Esophagus (tissue), 2 donors: Measurements from ENCODE around the gene C11orf24. TPM values are rescaled to one million over a fixed set of nuclear protein-coding genes. Genes with fewer than 3 reads are reported as not detected.
"Not testable (repeated sequence)": the region's sequence is repeated elsewhere in the genome, so short reads cannot be mapped to it uniquely, and the experiment has no call there.

Experiments used
- H3K27ac ChIP-seq, 2 donors: one replicate each; pipeline ENCODE4 v1.5.1; 2013; ENCODE audit warnings: low read depth in 2 of 2, mild to moderate bottlenecking in 2 of 2, inconsistent platforms in 1 of 2, low read length in 1 of 2, moderate library complexity in 1 of 2
- H3K27me3 ChIP-seq, 2 donors: one replicate each; pipeline ENCODE4 v1.6.1; 2013; ENCODE audit warnings: low read length in 2 of 2, control low read depth in 1 of 2, mild to moderate bottlenecking in 1 of 2; ENCODE audit not compliant: insufficient read depth in 2 of 2, control insufficient read depth in 1 of 2
- H3K36me3 ChIP-seq, 2 donors: one replicate each; pipeline ENCODE4 v1.6.1; 2013; ENCODE audit warnings: low read length in 1 of 2; ENCODE audit not compliant: control insufficient read depth in 2 of 2, insufficient read depth in 2 of 2
- H3K4me1 ChIP-seq, 2 donors: one replicate each; pipeline ENCODE4 v1.6.1; 2013; ENCODE audit warnings: low read length in 1 of 2; ENCODE audit not compliant: control insufficient read depth in 2 of 2, insufficient read depth in 2 of 2
- H3K4me3 ChIP-seq, 2 donors: one replicate each; pipeline ENCODE4 v1.5.1; 2013; ENCODE audit warnings: low read length in 2 of 2, mild to moderate bottlenecking in 2 of 2, low read depth in 1 of 2, moderate library complexity in 1 of 2
- H3K9me3 ChIP-seq, 2 donors: one replicate each; pipeline ENCODE4 v1.6.1; 2013; ENCODE audit warnings: mild to moderate bottlenecking in 2 of 2, low read depth in 1 of 2, low read length in 1 of 2, moderate library complexity in 1 of 2; ENCODE audit not compliant: control insufficient read depth in 2 of 2, insufficient read depth in 1 of 2
- WGBS, 2 donors: extraction: QIAGEN DNeasy Blood & Tissue Kit; methylation state at CpG; one replicate each; pipeline ENCODE4 v1.1.7; 2013; 5-methylcytosine and 5-hydroxymethylcytosine counted together
- polyA plus RNA-seq, 2 donors: library from polyadenylated mRNA; stranded (reverse); fragments of 200-250 nt; gene quantifications; one replicate each; pipeline ENCODE4 v1.2.3, GENCODE V29; 2013
- donor health status: healthy with polysubstance abuse.
- donor health status: Bipolar disorder and iron deficiency.

C11orf24 gene
- polyA plus RNA-seq, 2 donors, result 8.9 to 13.4 TPM

- H3K27ac ChIP-seq, H3K9me3 ChIP-seq, H3K36me3 ChIP-seq, H3K4me3 ChIP-seq, H3K27me3 ChIP-seq, H3K4me1 ChIP-seq: not testable (repeated sequence)
- 93 to 99% methylated on average over 9 of the region's 9 CpGs for WGBS, 2 donors
Observed at GRCh38 chr11:68299517-68299879, 27.7 kb upstream of the C11orf24 start.

GRCh38 chr11:68298659-68299516 is 27.1 kb upstream of the C11orf24 start:
- Histone ChIP-seq H3K27me3 (no peaks in the 10 kb centered on the region), H3K4me3 (no peak overlapping the region), H3K9me3 (no peaks in the 10 kb centered on the region), H3K4me1 (no peaks in the 10 kb centered on the region), H3K27ac (no peak overlapping the region), H3K36me3 (no peaks in the 10 kb centered on the region)
- 62 to 66% methylated on average over 15 of the region's 15 CpGs for WGBS, 2 donors

GRCh38 chr11:68297812-68298658 is 26.3 kb upstream of the C11orf24 start:
- Histone ChIP-seq H3K9me3 (no peaks in the 10 kb centered on the region), H3K4me1 (no peaks in the 10 kb centered on the region), H3K4me3 (no peak overlapping the region), H3K27ac (no peak overlapping the region), H3K27me3 (no peaks in the 10 kb centered on the region), H3K36me3 (no peaks in the 10 kb centered on the region)
- 21% methylated on average over 36 to 40 of the region's 40 CpGs for WGBS, 2 donors

- Histone ChIP-seq H3K36me3 (no peaks in the 10 kb centered on the region), H3K4me1 (no peaks in the 10 kb centered on the region), H3K27ac (no peak overlapping the region), H3K4me3 (no peak overlapping the region), H3K9me3 (no peaks in the 10 kb centered on the region), H3K27me3 (no peaks in the 10 kb centered on the region)
- 36 to 39% methylated on average over 10 of the region's 10 CpGs for WGBS, 2 donors
Observed at GRCh38 chr11:68297494-68297811, 25.7 kb upstream of the C11orf24 start.

GRCh38 chr11:68297052-68297378 is 25.2 kb upstream of the C11orf24 start:
- Histone ChIP-seq H3K9me3 (no peaks in the 10 kb centered on the region), H3K27me3 (no peaks in the 10 kb centered on the region), H3K27ac (no peak overlapping the region), H3K36me3 (no peaks in the 10 kb centered on the region), H3K4me3 (no peak overlapping the region), H3K4me1 (no peaks in the 10 kb centered on the region)
- 85 to 89% methylated on average over 6 of the region's 6 CpGs for WGBS, 2 donors

GRCh38 chr11:68296344-68297051 is 24.7 kb upstream of the C11orf24 start:
- Histone ChIP-seq H3K27me3 (no peaks in the 10 kb centered on the region), H3K36me3 (no peaks in the 10 kb centered on the region), H3K4me3 (no peak overlapping the region), H3K27ac (no peak overlapping the region), H3K9me3 (no peaks in the 10 kb centered on the region), H3K4me1 (no peaks in the 10 kb centered on the region)
- WGBS, 2 donors, result 78 to 85% methylated on average over 15 of the region's 15 CpGs

- H3K9me3 ChIP-seq, result no peaks in the 10 kb centered on the region
- H3K4me3 ChIP-seq, result no peak overlapping the region
- no peaks in the 10 kb centered on the region for H3K4me1 ChIP-seq
- H3K27ac ChIP-seq, result no peak overlapping the region
- WGBS, 2 donors, result 89 to 93% methylated on average over 5 of the region's 5 CpGs
- H3K36me3 ChIP-seq, result no peaks in the 10 kb centered on the region
- H3K27me3 ChIP-seq, result no peaks in the 10 kb centered on the region
Observed at GRCh38 chr11:68295940-68296339, 24.2 kb upstream of the C11orf24 start.

- 98% methylated on average over 1 of the region's 1 CpG for WGBS, 2 donors
Observed at GRCh38 chr11:68295271-68295670, 23.5 kb upstream of the C11orf24 start.

GRCh38 chr11:68293708-68294107 is 21.9 kb upstream of the C11orf24 start:
- H3K4me1 ChIP-seq, result no peaks in the 10 kb centered on the region

More at GRCh38 chr11:68295271-68295670, 23.5 kb upstream of the C11orf24 start:
- Histone ChIP-seq H3K27ac (no peak overlapping the region), H3K4me3 (no peak overlapping the region), H3K9me3 (no peaks in the 10 kb centered on the region), H3K27me3 (no peaks in the 10 kb centered on the region), H3K36me3 (no peaks in the 10 kb centered on the region), H3K4me1 (no peaks in the 10 kb centered on the region)

More at GRCh38 chr11:68293708-68294107, 21.9 kb upstream of the C11orf24 start:
- no peaks in the 10 kb centered on the region for H3K36me3 ChIP-seq
- no peak overlapping the region for H3K4me3 ChIP-seq
- no peak overlapping the region for H3K27ac ChIP-seq
- H3K9me3 ChIP-seq, result no peaks in the 10 kb centered on the region
- 79 to 89% methylated on average over 2 of the region's 2 CpGs for WGBS, 2 donors
- H3K27me3 ChIP-seq, result no peaks in the 10 kb centered on the region
